GM12878 (cell line): ENCODE measurements around the gene MATN3. TPM values are rescaled to one million over a fixed set of nuclear protein-coding genes. Genes with fewer than 3 reads are reported as not detected.

ENCODE experiments used
- ATAC-seq: fragments of 200-7000 bp; cut with Tn5 transposase; 3 replicates; pipeline ENCODE4 v1.9.1; 2020; ENCODE audit warnings: mild to moderate bottlenecking, moderate library complexity
- BruUV-seq: library from RNA; stranded (reverse); fragments of 400-500 nt; replicated peaks from 2 replicates; lab custom pipeline; 2021; lab: Mats Ljungman, UMichigan
- CTCF ChIA-PET: fragments of 300-600 bp; sonication (Branson Sonifier 250); formaldehyde crosslinking; extraction: SDS; loops from one replicate; lab custom pipeline; 2021; ENCODE audit warnings: inconsistent platforms; lab: Yijun Ruan, JAX
- POLR2A ChIA-PET: fragments of 350-600 bp; formaldehyde crosslinking; extraction: SDS; loops from one replicate; lab custom pipeline; 2021; ENCODE audit warnings: inconsistent platforms; lab: Charles Lee
- RAD21 ChIA-PET: fragments of 300-600 bp; sonication (Branson Sonifier 250); formaldehyde crosslinking; loops from one replicate; lab custom pipeline; 2023; ENCODE audit warnings: antibody characterized with exemption; ENCODE audit not compliant: unreplicated experiment; lab: Charles Lee
- SMC1A ChIA-PET: fragments of 300-600 bp; sonication (Branson Sonifier 250); formaldehyde crosslinking; loops from one replicate; lab custom pipeline; 2023; ENCODE audit not compliant: unreplicated experiment, uncharacterized antibody; lab: Charles Lee
- DNase-seq: peaks from one replicate; pipeline ENCODE4 v3.0.0-alpha.2; 2011; ENCODE audit warnings: low read depth, low spot score
- FAIRE-seq: peaks from 3 replicates; lab custom pipeline; 2011; peaks lifted over from hg19 to GRCh38; lab: Jason Lieb, UNC
- H2AFZ ChIP-seq: 2 replicates; pipeline ENCODE4 v1.6.0; 2011; ENCODE audit warnings: low read depth, low read length, control low read depth; ENCODE audit not compliant: control insufficient read depth
- H3K27ac ChIP-seq: 2 replicates; pipeline ENCODE4 v1.5.1; 2011; ENCODE audit warnings: control low read depth; ENCODE audit not compliant: control insufficient read depth, insufficient read depth
- H3K27me3 ChIP-seq, 2 experiments: replicated peaks in 1 of 2; 2 replicates each; pipeline versions ENCODE4 v1.6.0 to v1.6.1; 2011; ENCODE audit warnings: low read length in 1 of 2; ENCODE audit not compliant: control insufficient read depth in 2 of 2, insufficient read depth in 2 of 2
- H3K36me3 ChIP-seq, 2 experiments: 2 replicates each; pipeline ENCODE4 v1.5.1; 2011; ENCODE audit warnings: low read length in 1 of 2; ENCODE audit not compliant: control insufficient read depth in 2 of 2, insufficient read depth in 2 of 2
- H3K4me1 ChIP-seq: 2 replicates; pipeline ENCODE4 v1.6.1; 2011; ENCODE audit warnings: mild to moderate bottlenecking, low read length, moderate library complexity, mixed read lengths; ENCODE audit not compliant: control insufficient read depth, insufficient read depth
- H3K4me2 ChIP-seq: 2 replicates; pipeline ENCODE4 v1.6.0; 2011; ENCODE audit warnings: control low read depth; ENCODE audit not compliant: control insufficient read depth, insufficient read depth
- H3K4me3 ChIP-seq: fragments of 200-600 bp; sonication (generic); 2 replicates; pipeline ENCODE4 v1.5.1; 2016
- H3K79me2 ChIP-seq: 2 replicates; pipeline ENCODE4 v1.6.0; 2011; ENCODE audit warnings: low read length; ENCODE audit not compliant: control insufficient read depth, insufficient read depth
- H3K9ac ChIP-seq: 2 replicates; pipeline ENCODE4 v1.8.0; 2011; ENCODE audit warnings: low read length, control low read depth, mixed read lengths; ENCODE audit not compliant: control insufficient read depth, insufficient read depth
- H3K9me3 ChIP-seq: replicated peaks from 3 replicates; pipeline ENCODE4 v1.5.1; 2011; ENCODE audit warnings: mild to moderate bottlenecking, low read length; ENCODE audit not compliant: control insufficient read depth, insufficient read depth
- H4K20me1 ChIP-seq: 2 replicates; pipeline ENCODE4 v1.6.0; 2011; ENCODE audit not compliant: control insufficient read depth, insufficient read depth
- BACH1 ChIP-seq: fragments of 450-650 bp; IDR thresholded peaks from 2 replicates; pipeline ENCODE4 v1.6.1; 2017; ENCODE audit warnings: mild to moderate bottlenecking, borderline replicate concordance
- EED ChIP-seq: sonication (generic); IDR thresholded peaks from 2 replicates; pipeline ENCODE4 v1.6.1; 2016; ENCODE audit warnings: antibody characterized with exemption, low read depth
- FOXM1 ChIP-seq: IDR thresholded peaks from 2 replicates; pipeline ENCODE4 v1.6.1; 2012; ENCODE audit warnings: low read depth, mild to moderate bottlenecking, inconsistent platforms, low read length, moderate library complexity
- IKZF1 ChIP-seq: fragments of 450-650 bp; conservative IDR thresholded peaks from 2 replicates; pipeline ENCODE4 v1.6.1; 2017; ENCODE audit warnings: antibody characterized with exemption, mild to moderate bottlenecking
- IRF5 ChIP-seq: fragments of 450-650 bp; IDR thresholded peaks from 2 replicates; pipeline ENCODE4 v1.6.1; 2017; ENCODE audit warnings: borderline replicate concordance
- KLF5 ChIP-seq: fragments of 450-650 bp; IDR thresholded peaks from 2 replicates; pipeline ENCODE4 v1.6.1; 2014; ENCODE audit warnings: mild to moderate bottlenecking; ENCODE audit not compliant: partially characterized antibody
- MAX ChIP-seq: IDR thresholded peaks from 2 replicates; pipeline ENCODE4 v1.6.1; 2012; ENCODE audit warnings: low read depth, low read length, improper control_type of control experiment
- MEF2B ChIP-seq: fragments of 450-650 bp; IDR thresholded peaks from 2 replicates; pipeline ENCODE4 v1.6.1; 2018; ENCODE audit warnings: mild to moderate bottlenecking, moderate library complexity; ENCODE audit not compliant: partially characterized antibody, poor library complexity, severe bottlenecking
- NFYA ChIP-seq: IDR thresholded peaks from 2 replicates; pipeline ENCODE4 v1.6.1; 2011; ENCODE audit warnings: low read depth, mild to moderate bottlenecking, low read length, improper control_type of control experiment, borderline replicate concordance
- RFX5 ChIP-seq: IDR thresholded peaks from 2 replicates; pipeline ENCODE4 v1.6.1; 2011; ENCODE audit warnings: low read depth, low read length, improper control_type of control experiment
- SMC3 ChIP-seq: IDR thresholded peaks from 2 replicates; pipeline ENCODE4 v1.6.1; 2011; ENCODE audit warnings: low read length, improper control_type of control experiment, borderline replicate concordance
- ZNF217 ChIP-seq: fragments of 450-650 bp; IDR thresholded peaks from 2 replicates; pipeline ENCODE4 v1.6.1; 2017; ENCODE audit warnings: antibody characterized with exemption, mild to moderate bottlenecking
- ZNF687 ChIP-seq: fragments of 450-650 bp; IDR thresholded peaks from 2 replicates; pipeline ENCODE4 v1.6.1; 2017; ENCODE audit warnings: mild to moderate bottlenecking, moderate library complexity
- WGBS: methylation state at CpG from one replicate; pipeline ENCODE4 v1.1.6; 2016; ENCODE audit warnings: low lambda C conversion rate; ENCODE audit not compliant: insufficient replicate concordance, insufficient coverage; ENCODE audit errors: missing lambda C conversion rate; 5-methylcytosine and 5-hydroxymethylcytosine counted together
- in situ Hi-C: fragments of 300-500 bp; cut with MboI; formaldehyde crosslinking; loops from 9 replicates; pipeline ENCODE4 v1.14.3; 2018; ENCODE audit warnings: mixed read lengths
- intact Hi-C: fragments of 100-400 bp; cut with micrococcal nuclease; formaldehyde crosslinking; loops from one replicate; pipeline ENCODE4 v1.14.2; 2022; ENCODE audit not compliant: unreplicated experiment
- polyA plus RNA-seq, 11 experiments: library from polyadenylated mRNA; depleted of rRNA in 4 of 11; unstranded in 6 of 11; stranded (reverse) in 5 of 11; fragments of >200 nt; fragmentation: Nextera tagmentation in 4 of 11; fragmentation: Illumina TruSeq in 1 of 11; extraction: Ambion mirVana in 4 of 11; extraction: Trizol in 1 of 11; gene quantifications; 1 replicate in 1 of 11; 2 replicates in 10 of 11; pipeline versions ENCODE4 v1.2.1 to v1.2.3, GENCODE V29; 2011 to 2016; ENCODE audit warnings: inconsistent platforms in 2 of 11, missing spikeins in 2 of 11, low read depth in 1 of 11
- total RNA-seq, 4 experiments: library from RNA; depleted of rRNA in 3 of 4; stranded (reverse); fragments of >200 nt in 3 of 4; fragmentation: Illumina TruSeq in 1 of 4; extraction: Trizol in 1 of 4; gene quantifications; 2 replicates each; pipeline versions ENCODE4 v1.2.1 to v1.2.3, GENCODE V29; 2013 to 2021
- TF ChIP-seq, protein P1 (sequence below): IDR thresholded peaks from 2 replicates; pipeline ENCODE4 v1.6.1; 2012; ENCODE audit warnings: low read depth, low read length, improper control_type of control experiment

The MATN3 gene
- total and polyA plus RNA-seq, 10 of the 15 experiments (the other 5 are each of a cell fraction or from before 2014, with no cell fraction given) = 0.09 TPM; not detected in 9

GRCh38 chr2:20011276-20012031 lies 1.0 kb downstream of the MATN3 start (continued):
- TF ChIP-seq NFYA = no peak
- TF ChIP-seq IKZF1 = no peak
- no peak for TF ChIP-seq FOXM1
- TF ChIP-seq BACH1 = no peak
- no peak for TF ChIP-seq ZNF687
- no peak for TF ChIP-seq KLF5
- no peak for TF ChIP-seq ZNF217

- no peaks in the 10 kb centered on the region for H4K20me1 ChIP-seq
- ChIA-PET CTCF (no interaction called here), SMC1A (no interaction called here), RAD21 (no interaction called here), POLR2A (no interaction called here)
- DNase-seq (no peak), FAIRE-seq (no peak), ATAC-seq (no peak)
- in situ Hi-C loops = no loop called here
- H3K4me3 ChIP-seq = no peak overlapping the region
- no peaks in the 10 kb centered on the region for H3K4me1 ChIP-seq
- H3K79me2 ChIP-seq = no peaks in the 10 kb centered on the region
- no TSS peak for BruUV-seq
- no peak overlapping the region for H3K27ac ChIP-seq
- H2AFZ ChIP-seq = no peak overlapping the region
- intact Hi-C loops = no loop called here
- TF ChIP-seq MAX (no peak), RFX5 (no peak), SMC3 (no peak), EED (no peak), MEF2B (no peak), IRF5 (no peak)
- TF ChIP-seq, protein P1, sequence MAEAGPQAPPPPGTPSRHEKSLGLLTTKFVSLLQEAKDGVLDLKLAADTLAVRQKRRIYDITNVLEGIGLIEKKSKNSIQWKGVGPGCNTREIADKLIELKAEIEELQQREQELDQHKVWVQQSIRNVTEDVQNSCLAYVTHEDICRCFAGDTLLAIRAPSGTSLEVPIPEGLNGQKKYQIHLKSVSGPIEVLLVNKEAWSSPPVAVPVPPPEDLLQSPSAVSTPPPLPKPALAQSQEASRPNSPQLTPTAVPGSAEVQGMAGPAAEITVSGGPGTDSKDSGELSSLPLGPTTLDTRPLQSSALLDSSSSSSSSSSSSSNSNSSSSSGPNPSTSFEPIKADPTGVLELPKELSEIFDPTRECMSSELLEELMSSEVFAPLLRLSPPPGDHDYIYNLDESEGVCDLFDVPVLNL = no peak
- no peaks in the 10 kb centered on the region for H3K36me3 ChIP-seq
- no peak overlapping the region for H3K9ac ChIP-seq
- WGBS = 75% methylated on average over 5 of the region's 5 CpGs
- peaks cover 7 to 13% of the 10 kb centered on the region in 2 experiments for H3K27me3 ChIP-seq
- no peak overlapping the region for H3K4me2 ChIP-seq
- no peaks in the 10 kb centered on the region for H3K9me3 ChIP-seq
Measured at GRCh38 chr2:20008703-20009102, 3.8 kb downstream of the MATN3 start.
